Heart left ventricle (tissue), 16 donors: ENCODE results near the gene RNASEH2B. TPM values are rescaled to one million over a fixed set of nuclear protein-coding genes. Genes with fewer than 3 reads are reported as not detected.
A peak's percentile ranks its signal among the peaks of the same experiment; 100 is the strongest.

Source experiments
- ATAC-seq, 4 donors: fragments of 200-7000 bp; cut with Tn5 transposase; one replicate each; pipeline ENCODE4 v1.9.1; 2020 to 2022; ENCODE audit warnings: moderate library complexity in 4 of 4, mild to moderate bottlenecking in 3 of 4, moderate number of reproducible peaks in 1 of 4
- DNase-seq, 5 donors: peaks; one replicate each; pipeline ENCODE4 v3.0.0-alpha.2; 2020
- H3K27ac ChIP-seq, 12 donors: fragments of 200-600 bp; sonication (generic) in 4 of 12; one replicate each; pipeline versions ENCODE4 v1.5.0 to v1.8.0; 2016 to 2022; ENCODE audit warnings: mild to moderate bottlenecking in 2 of 12
- H3K27me3 ChIP-seq, 9 donors: fragments of 200-600 bp; sonication (generic) in 2 of 9; one replicate each; pipeline versions ENCODE4 v1.5.1 to v1.8.0; 2016 to 2022; ENCODE audit warnings: mild to moderate bottlenecking in 3 of 9
- H3K36me3 ChIP-seq, 9 donors: fragments of 200-600 bp; sonication (generic) in 2 of 9; one replicate each; pipeline versions ENCODE4 v1.5.0 to v1.8.0; 2018 to 2022; ENCODE audit warnings: mild to moderate bottlenecking in 2 of 9
- H3K4me1 ChIP-seq, 12 donors: fragments of 200-600 bp; sonication (generic) in 4 of 12; one replicate each; pipeline versions ENCODE4 v1.5.0 to v1.8.0; 2016 to 2022; ENCODE audit warnings: mild to moderate bottlenecking in 3 of 12
- H3K4me3 ChIP-seq, 12 donors: fragments of 200-600 bp; sonication (generic) in 4 of 12; one replicate each; pipeline versions ENCODE4 v1.5.0 to v1.8.0; 2017 to 2022; ENCODE audit warnings: mild to moderate bottlenecking in 9 of 12, moderate library complexity in 4 of 12
- H3K9me3 ChIP-seq, 12 donors: fragments of 200-600 bp; sonication (generic) in 4 of 12; one replicate each; pipeline versions ENCODE4 v1.5.0 to v1.8.0; 2016 to 2022; ENCODE audit warnings: mild to moderate bottlenecking in 1 of 12
- POLR2A ChIP-seq, 2 donors: fragments of 450-650 bp; IDR thresholded peaks; one replicate each; pipeline ENCODE4 v1.6.1; 2017; ENCODE audit warnings: antibody characterized with exemption in 2 of 2, mild to moderate bottlenecking in 2 of 2, moderate library complexity in 2 of 2
- WGBS, 4 donors: extraction: QIAGEN DNeasy Blood & Tissue Kit in 2 of 4; methylation state at CpG; one replicate each; pipeline versions ENCODE4 v1.1.5 to v1.1.7; 2013 to 2018; 5-methylcytosine and 5-hydroxymethylcytosine counted together
- intact Hi-C, 10 donors: fragments of 100-400 bp; cut with DNase I; formaldehyde crosslinking; loops; one replicate each; pipeline versions ENCODE4 v1.11.1 to v1.14.2; 2022
- polyA plus RNA-seq, 2 donors: library from polyadenylated mRNA; stranded (reverse); fragments of 200-250 nt; gene quantifications; one replicate each; pipeline ENCODE4 v1.2.3, GENCODE V29; 2013
- total RNA-seq, 9 donors: library from RNA; depleted of rRNA in 2 of 9; stranded (reverse); fragments of >200 nt in 2 of 9; fragmentation: NEBNext Ultra II Directional in 3 of 9; extraction: Animal tissue kit (Norgen Biotek cat#: 25700) in 3 of 9; gene quantifications; one replicate each; pipeline versions ENCODE4 v1.1.0 to v1.2.4, GENCODE V29; 2016 to 2023
- TF ChIP-seq, protein P1 (sequence below), 12 donors: fragments of 200-600 bp; sonication (generic) in 4 of 12; IDR thresholded peaks; one replicate each; pipeline versions ENCODE4 v1.5.0 to v1.8.0; 2018 to 2022; ENCODE audit warnings: antibody characterized with exemption in 12 of 12, mild to moderate bottlenecking in 5 of 12
- donor health status: ischemic (EF 13 %, LVEDD 7.1; RV severe dilation, severe dysfunction).
- donor health status: healthy with polysubstance abuse.
- donor health status: DM: no; HTN: yes; CAD: no.
- donor health status: DM: no; HTN: no; CAD: no.
- donor health status: ischemic (EF 25% LVEDD 6.9; RV normal size, moderate dysfunction).
- donor health status: ischemic (EF 25% LVEDD 5.7; RV mildly dilated, moderate dysfunction).
- donor health status: healthy.
- donor health status: DM: yes; HTN: yes; CAD: no.
- donor health status: ischemic (EF 35%, LVEDD 5.7; RV mildly dilated, moderate dysfunction).
- donor health status: nonischemic (EF 11% LVEDD 7.7; RV severe dilation, severe dysfunction).
- donor health status: DM: yes; HTN: yes; CAD: no.
- donor health status: PGD.
- donor health status: ischemic (EF 29% LVEDD 5.4; RV normal size, mild dysfunction).
- donor health status: nonischemic (EF 23%, LVEDD 6.1; RV moderate dilation, normal function).

RNASEH2B gene
- total and polyA plus RNA-seq, 11 donors, result 22.7 to 61.9 (median 43.4) TPM

DNA sequence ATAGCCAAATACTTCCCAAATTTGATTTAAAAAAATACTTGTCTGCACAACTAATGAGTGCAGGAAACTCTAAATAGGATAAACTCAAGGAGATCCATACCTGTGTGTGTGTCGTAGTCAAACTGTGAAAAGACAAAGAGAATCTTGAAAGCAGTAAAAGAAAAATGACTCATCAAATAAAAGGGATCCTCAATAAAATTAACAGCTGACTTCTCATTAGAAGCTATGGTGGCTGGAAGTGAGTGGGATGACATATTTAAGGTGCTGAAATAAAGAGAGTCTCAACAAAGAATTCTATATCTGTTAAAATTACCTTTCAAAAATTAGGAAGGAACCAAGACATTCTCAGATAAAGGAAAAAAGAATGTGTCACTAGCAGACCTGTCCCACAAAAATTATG lies 13.7 kb downstream of the RNASEH2B start:
- no peaks in the 10 kb centered on the region for H3K27me3 ChIP-seq
- peaks cover 0 to 37% (median 15%) of the 10 kb centered on the region in 12 donors for H3K4me1 ChIP-seq
- intact Hi-C loops, result no loop called here
- DNase-seq (no peak), ATAC-seq (no peak)
- no peak overlapping the region for H3K27ac ChIP-seq
- H3K4me3 ChIP-seq, result no peak overlapping the region
- no peak for TF ChIP-seq POLR2A (IDR thresholded peaks at IDR 0.05)
- TF ChIP-seq, protein P1, sequence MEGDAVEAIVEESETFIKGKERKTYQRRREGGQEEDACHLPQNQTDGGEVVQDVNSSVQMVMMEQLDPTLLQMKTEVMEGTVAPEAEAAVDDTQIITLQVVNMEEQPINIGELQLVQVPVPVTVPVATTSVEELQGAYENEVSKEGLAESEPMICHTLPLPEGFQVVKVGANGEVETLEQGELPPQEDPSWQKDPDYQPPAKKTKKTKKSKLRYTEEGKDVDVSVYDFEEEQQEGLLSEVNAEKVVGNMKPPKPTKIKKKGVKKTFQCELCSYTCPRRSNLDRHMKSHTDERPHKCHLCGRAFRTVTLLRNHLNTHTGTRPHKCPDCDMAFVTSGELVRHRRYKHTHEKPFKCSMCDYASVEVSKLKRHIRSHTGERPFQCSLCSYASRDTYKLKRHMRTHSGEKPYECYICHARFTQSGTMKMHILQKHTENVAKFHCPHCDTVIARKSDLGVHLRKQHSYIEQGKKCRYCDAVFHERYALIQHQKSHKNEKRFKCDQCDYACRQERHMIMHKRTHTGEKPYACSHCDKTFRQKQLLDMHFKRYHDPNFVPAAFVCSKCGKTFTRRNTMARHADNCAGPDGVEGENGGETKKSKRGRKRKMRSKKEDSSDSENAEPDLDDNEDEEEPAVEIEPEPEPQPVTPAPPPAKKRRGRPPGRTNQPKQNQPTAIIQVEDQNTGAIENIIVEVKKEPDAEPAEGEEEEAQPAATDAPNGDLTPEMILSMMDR (IDR thresholded peaks at IDR 0.05), result no peak
- peaks cover 0 to 10% (median 0%) of the 10 kb centered on the region in 9 donors for H3K36me3 ChIP-seq
- WGBS, 4 donors, result 97 to 100% (median 98%) methylated on average over 1 of the region's 1 CpG
- peaks cover 0 to 44% (median 29%) of the 10 kb centered on the region in 12 donors for H3K9me3 ChIP-seq

DNA sequence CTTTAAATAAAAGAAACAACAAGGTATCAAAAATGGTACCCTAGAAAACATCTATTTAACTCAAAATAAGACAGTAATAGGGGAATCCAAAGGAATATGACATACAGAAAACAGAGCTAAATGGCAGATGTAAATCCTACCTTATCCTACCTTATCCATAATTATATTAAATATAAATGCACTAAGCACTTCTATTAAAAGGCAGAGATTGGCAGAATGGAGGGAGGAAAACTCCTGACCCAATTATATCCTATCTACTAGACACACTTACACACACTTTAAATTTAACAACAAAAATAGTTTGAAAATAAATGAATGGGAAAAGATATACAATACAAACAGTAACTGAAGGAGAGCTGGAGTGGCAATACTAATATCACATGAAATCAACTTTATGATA lies 14.4 kb downstream of the RNASEH2B start:
- peaks cover 0 to 35% (median 12%) of the 10 kb centered on the region in 12 donors for H3K4me1 ChIP-seq
- TF ChIP-seq, protein P1 (IDR thresholded peaks at IDR 0.05), result peak in 1 of 12 donors; percentile 44
- no peak for TF ChIP-seq POLR2A (IDR thresholded peaks at IDR 0.05)
- H3K9me3 ChIP-seq, result peaks cover 0 to 44% (median 29%) of the 10 kb centered on the region in 12 donors
- intact Hi-C loops, result no loop called here
- H3K4me3 ChIP-seq, result no peak overlapping the region
- no peaks in the 10 kb centered on the region for H3K27me3 ChIP-seq
- H3K27ac ChIP-seq, result no peak overlapping the region
- DNase-seq, result no peak
- H3K36me3 ChIP-seq, result peaks cover 0 to 10% (median 0%) of the 10 kb centered on the region in 9 donors
- no peak for ATAC-seq

DNA sequence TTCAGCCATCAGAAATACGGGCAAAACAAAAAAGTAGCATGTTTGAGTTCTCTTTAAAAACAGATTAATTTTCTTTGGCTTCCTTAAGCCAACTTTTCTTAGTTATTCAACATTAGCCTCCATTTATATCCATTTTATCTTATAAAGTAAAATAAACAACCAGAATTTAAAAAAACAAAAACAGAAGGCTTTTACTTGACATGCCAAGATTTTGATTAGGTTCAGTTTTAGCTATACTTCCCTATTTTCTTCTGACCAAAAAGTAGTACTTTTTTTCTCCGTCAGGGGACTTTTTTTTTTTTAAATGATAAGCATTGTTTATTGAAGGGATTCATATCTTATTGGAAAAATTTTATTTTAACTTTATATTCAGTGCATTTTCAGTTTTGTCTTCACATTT lies 18.1 kb downstream of the RNASEH2B start:
- H3K36me3 ChIP-seq, result peaks cover 0 to 29% (median 23%) of the 10 kb centered on the region in 9 donors
- ATAC-seq (no peak), DNase-seq (no peak)
- peak overlapping the region in 1 of 12 donors; percentile 76 for H3K27ac ChIP-seq
- TF ChIP-seq POLR2A (IDR thresholded peaks at IDR 0.05), result no peak
- TF ChIP-seq, protein P1 (IDR thresholded peaks at IDR 0.05), result no peak
- peaks cover 0 to 23% (median 8%) of the 10 kb centered on the region in 12 donors for H3K4me1 ChIP-seq
- no peak overlapping the region for H3K4me3 ChIP-seq
- intact Hi-C loops, result no loop called here
- H3K9me3 ChIP-seq, result peaks cover 0 to 32% (median 22%) of the 10 kb centered on the region in 12 donors
- no peaks in the 10 kb centered on the region for H3K27me3 ChIP-seq
- 72 to 76% (median 75%) methylated on average over 2 of the region's 2 CpGs for WGBS, 4 donors

DNA sequence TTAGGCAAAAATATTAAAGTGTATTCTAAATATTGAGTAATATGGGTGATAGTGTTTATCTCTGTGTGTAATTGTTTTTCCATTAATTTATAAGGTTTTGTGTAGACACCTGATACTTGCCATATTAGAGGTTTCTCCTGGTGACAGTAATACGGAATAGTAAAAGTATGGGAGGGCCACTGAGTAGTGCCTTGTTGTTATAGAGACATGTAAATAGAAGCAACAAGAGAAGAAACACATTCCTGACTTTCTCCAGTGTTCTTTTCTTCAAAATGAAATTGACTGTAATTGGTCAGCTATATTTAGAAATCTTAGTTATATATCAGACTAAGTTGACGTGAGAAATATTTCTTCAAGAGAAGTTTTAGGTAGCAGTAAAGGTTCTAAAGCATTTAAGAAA lies 18.5 kb downstream of the RNASEH2B start:
- Histone ChIP-seq H3K4me1 (peaks cover 0 to 23% (median 8%) of the 10 kb centered on the region in 12 donors), H3K36me3 (peaks cover 0 to 33% (median 27%) of the 10 kb centered on the region in 9 donors), H3K9me3 (peaks cover 0 to 28% (median 18%) of the 10 kb centered on the region in 12 donors), H3K4me3 (no peak overlapping the region), H3K27me3 (no peaks in the 10 kb centered on the region), H3K27ac (peak overlapping the region in 1 of 12 donors; percentile 76)
- ATAC-seq (peak in 2 of 4 donors; percentile 37 to 41), DNase-seq (no peak)
- TF ChIP-seq, protein P1 (IDR thresholded peaks at IDR 0.05), result no peak
- no peak for TF ChIP-seq POLR2A (IDR thresholded peaks at IDR 0.05)
- intact Hi-C loops, result no loop called here
- 35 to 47% (median 36%) methylated on average over 2 of the region's 2 CpGs for WGBS, 4 donors
